Ectodermal cell (in vitro differentiated cells): ENCODE measurements around the gene ANKRD36C.
"Not testable (repeated sequence)": the region's sequence is repeated elsewhere in the genome, so short reads cannot be mapped to it uniquely, and the experiment has no call there.

Source experiments
- H3K27ac ChIP-seq: 2 replicates; pipeline ENCODE4 v1.7.0; 2013; ENCODE audit warnings: mild to moderate bottlenecking, low read depth, low read length; ENCODE audit not compliant: insufficient read depth, poor library complexity, severe bottlenecking
- H3K27me3 ChIP-seq: 2 replicates; pipeline ENCODE4 v1.7.0; 2013; ENCODE audit warnings: mild to moderate bottlenecking, low read length; ENCODE audit not compliant: insufficient read depth, control insufficient read depth, poor library complexity, severe bottlenecking
- H3K36me3 ChIP-seq: one replicate; pipeline ENCODE4 v1.7.0; 2013; ENCODE audit warnings: low read length; ENCODE audit not compliant: control insufficient read depth, insufficient read depth
- H3K4me1 ChIP-seq: one replicate; pipeline ENCODE4 v1.7.0; 2013; ENCODE audit warnings: low read length; ENCODE audit not compliant: control insufficient read depth, insufficient read depth
- H3K4me3 ChIP-seq: 2 replicates; pipeline ENCODE4 v1.7.0; 2013; ENCODE audit warnings: low read depth, low read length, control low read depth; ENCODE audit not compliant: insufficient read depth
- H3K9me3 ChIP-seq: 2 replicates; pipeline ENCODE4 v1.7.0; 2013; ENCODE audit warnings: mild to moderate bottlenecking, low read length, moderate library complexity; ENCODE audit not compliant: control insufficient read depth
- WGBS, 2 experiments: methylation state at CpG; one replicate each; pipeline ENCODE4 v1.1.7; 2013; ENCODE audit warnings: missing lambda C conversion rate in 2 of 2; 5-methylcytosine and 5-hydroxymethylcytosine counted together

Gene ANKRD36C

DNA sequence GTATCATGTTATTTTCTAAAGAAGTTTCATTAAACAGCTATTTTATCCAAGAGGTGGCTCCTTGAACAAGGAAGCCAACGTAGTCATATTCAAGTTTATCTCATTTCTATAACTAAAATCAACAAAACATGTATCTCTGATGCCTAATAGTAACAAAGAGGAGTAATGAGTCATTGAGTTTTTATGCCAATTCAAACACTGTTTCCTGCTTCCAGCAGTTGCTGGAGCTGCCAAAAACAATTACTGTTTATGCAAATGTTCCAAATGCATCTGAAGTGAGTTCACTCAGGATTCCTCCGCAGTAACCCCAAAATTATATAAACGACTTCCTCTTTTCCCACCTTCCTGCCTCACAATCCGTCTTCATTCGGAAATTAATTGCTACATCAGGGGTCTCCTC, 80.2 kb downstream of the ANKRD36C start:
- H3K36me3 ChIP-seq, H3K27ac ChIP-seq, H3K9me3 ChIP-seq, H3K4me1 ChIP-seq, H3K27me3 ChIP-seq, H3K4me3 ChIP-seq: not testable (repeated sequence)
- WGBS, 2 experiments: 80 to 93% methylated on average over 5 of the region's 5 CpGs

- not testable (repeated sequence) for H3K27me3 ChIP-seq, H3K27ac ChIP-seq, H3K4me3 ChIP-seq, H3K4me1 ChIP-seq, H3K36me3 ChIP-seq, H3K9me3 ChIP-seq
- no CpG with 5 or more reads among the region's 2 CpGs for WGBS, 2 experiments
Measured at GRCh38 chr2:95894443-95894842, 97.2 kb downstream of the ANKRD36C start.

GRCh38 chr2:95867929-95868328, 123.7 kb downstream of the ANKRD36C start:
- not testable (repeated sequence) for H3K4me3 ChIP-seq, H3K9me3 ChIP-seq, H3K4me1 ChIP-seq, H3K27ac ChIP-seq, H3K27me3 ChIP-seq, H3K36me3 ChIP-seq
- no CpG with 5 or more reads among the region's 1 CpG for WGBS, 2 experiments

DNA sequence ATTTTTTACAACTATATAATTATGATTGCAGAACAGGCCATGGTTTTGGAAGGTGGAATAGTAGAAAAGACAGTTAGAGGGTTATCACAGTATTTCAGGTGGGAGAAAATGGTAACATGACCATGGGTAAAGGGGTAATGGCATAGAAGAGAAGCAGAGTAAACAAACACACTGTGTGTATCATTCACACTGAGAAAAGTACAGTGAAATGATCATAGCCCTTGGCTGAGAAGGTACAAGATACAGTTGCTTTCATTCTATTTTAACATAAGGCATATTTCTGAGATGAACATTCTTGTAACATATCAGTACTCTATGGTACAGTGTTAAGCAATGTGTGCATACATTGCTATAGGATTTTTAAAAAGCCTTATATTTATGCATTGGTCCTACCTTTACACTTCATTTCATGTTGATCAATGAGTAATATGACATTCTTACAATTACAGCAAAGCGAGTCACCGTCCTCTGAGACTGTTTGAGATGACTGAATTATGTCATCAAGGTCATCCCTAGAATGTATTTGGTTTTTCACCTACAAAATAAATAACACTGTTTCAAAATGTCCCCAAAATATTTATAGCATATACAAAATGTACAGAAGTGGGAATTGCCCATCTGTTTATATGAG, 124.5 kb downstream of the ANKRD36C start:
- H3K4me1 ChIP-seq, H3K4me3 ChIP-seq, H3K27ac ChIP-seq, H3K27me3 ChIP-seq, H3K36me3 ChIP-seq, H3K9me3 ChIP-seq: not testable (repeated sequence)
- no CpG with 5 or more reads among the region's 2 CpGs for WGBS, 2 experiments

DNA sequence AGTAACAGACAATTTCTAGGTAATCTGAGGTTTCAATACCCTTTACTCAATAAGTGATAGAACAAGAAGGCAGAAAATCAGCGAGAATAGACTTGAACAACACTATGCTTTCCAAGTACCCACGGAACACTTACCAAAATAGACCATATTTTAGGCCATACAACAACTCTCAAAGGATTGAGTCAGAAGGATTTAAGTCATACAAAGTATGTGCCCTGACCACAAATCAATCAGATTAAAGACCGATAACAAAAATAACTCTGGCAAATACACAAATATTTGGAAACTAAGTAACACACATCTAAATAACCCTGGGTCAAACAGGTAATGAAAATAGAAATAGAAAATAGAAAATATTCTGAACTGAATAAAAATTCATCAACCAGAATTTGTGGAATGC, 129.5 kb downstream of the ANKRD36C start:
- 89 to 93% methylated on average over 1 to 2 of the region's 3 CpGs for WGBS, 2 experiments
- not testable (repeated sequence) for H3K27ac ChIP-seq, H3K4me1 ChIP-seq, H3K36me3 ChIP-seq, H3K9me3 ChIP-seq, H3K27me3 ChIP-seq, H3K4me3 ChIP-seq

DNA sequence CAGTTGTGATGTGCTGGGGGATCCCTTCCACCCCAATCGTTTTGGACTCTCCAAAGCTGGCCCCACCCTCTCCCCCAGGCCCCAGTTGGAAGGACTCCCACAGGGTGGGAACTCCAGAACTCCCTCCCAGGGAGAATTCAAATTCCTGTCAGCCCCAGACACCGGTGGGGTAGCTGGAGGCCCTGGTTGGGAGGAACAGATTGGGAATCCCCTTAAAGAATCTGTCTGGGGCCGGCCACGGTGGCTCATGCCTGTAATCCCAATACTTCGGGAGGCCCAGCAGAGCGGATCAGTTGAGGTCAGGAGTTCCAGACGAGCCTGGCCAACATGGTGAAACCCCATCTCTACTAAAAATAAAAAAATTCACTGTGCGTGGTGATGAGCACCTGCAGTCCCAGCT, 155.5 kb downstream of the ANKRD36C start:
- no peaks in the 10 kb centered on the region for H3K9me3 ChIP-seq
- H3K4me3 ChIP-seq: no peak overlapping the region
- H3K27ac ChIP-seq: no peak overlapping the region
- H3K27me3 ChIP-seq: no peaks in the 10 kb centered on the region
- H3K4me1 ChIP-seq: no peaks in the 10 kb centered on the region
- H3K36me3 ChIP-seq: no peaks in the 10 kb centered on the region
- 90 to 92% methylated on average over 8 of the region's 8 CpGs for WGBS, 2 experiments

DNA sequence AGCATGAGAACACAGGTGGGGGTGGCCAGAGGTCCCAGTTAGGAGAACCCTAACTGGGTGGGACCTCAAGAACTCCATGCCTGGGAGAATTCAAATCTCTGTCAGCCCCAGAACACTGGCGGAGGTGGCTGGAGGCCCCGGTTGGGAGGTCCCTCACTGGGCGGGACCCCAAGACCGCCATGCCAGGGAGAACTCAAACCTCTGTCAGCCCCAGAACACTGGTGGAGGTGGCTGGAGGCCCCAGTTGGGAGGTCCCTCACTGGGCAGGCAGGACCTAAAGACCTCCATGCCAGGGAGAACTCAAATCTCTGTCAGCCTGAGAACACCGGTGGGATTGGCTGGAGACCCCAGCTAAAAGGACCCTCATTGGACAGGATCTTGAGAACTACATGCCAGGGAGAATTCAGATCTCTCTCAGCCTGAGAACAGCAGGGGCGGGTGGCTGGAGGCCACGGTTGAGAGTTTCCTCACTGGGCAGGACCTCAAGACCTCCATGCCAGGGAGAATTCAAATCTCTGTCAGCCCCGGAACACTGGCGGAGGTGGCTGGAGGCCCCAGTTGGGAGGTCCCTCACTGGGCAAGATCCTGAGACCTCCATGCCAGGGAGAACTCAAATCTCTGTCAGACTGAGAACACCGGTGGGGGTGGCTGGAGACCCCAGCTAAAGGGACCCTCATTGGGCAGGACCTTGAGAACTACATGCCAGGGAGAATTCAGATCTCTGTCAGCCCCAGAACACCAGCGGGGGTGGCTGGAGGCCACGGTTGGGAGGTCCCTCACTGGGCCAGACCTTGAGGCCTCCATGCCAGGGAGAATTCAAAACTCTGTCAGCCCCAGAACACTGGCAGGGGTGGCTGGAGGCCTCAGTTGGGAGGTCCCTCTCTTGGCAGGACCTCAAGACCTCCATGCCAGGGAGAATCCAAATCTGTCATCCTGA, 157.3 kb downstream of the ANKRD36C start:
- not testable (repeated sequence) for H3K4me1 ChIP-seq, H3K9me3 ChIP-seq, H3K4me3 ChIP-seq, H3K27me3 ChIP-seq, H3K27ac ChIP-seq, H3K36me3 ChIP-seq
- 94 to 95% methylated on average over 12 of the region's 12 CpGs for WGBS, 2 experiments

DNA sequence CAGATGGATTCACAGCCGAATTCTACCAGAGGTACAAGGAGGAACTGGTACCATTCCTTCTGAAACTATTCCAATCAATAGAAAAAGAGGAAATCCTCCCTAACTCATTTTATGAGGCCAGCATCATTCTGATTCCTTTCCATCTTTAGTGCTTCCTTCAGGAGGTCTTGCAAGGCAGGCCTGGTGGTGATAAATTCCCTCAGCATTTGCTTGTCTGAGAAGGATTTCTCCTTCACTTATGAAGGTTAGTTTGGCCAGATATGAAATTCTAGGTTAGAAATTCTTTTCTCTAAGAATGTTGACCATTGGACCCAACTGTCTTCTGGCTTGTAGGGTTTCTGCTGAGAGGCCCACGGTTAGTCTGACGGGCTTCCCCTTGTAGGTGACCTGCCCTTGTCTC, 167.4 kb downstream of the ANKRD36C start:
- not testable (repeated sequence) for H3K4me3 ChIP-seq, H3K9me3 ChIP-seq, H3K36me3 ChIP-seq, H3K27me3 ChIP-seq, H3K4me1 ChIP-seq, H3K27ac ChIP-seq
- WGBS, 2 experiments: 91 to 92% methylated on average over 2 of the region's 3 CpGs

DNA sequence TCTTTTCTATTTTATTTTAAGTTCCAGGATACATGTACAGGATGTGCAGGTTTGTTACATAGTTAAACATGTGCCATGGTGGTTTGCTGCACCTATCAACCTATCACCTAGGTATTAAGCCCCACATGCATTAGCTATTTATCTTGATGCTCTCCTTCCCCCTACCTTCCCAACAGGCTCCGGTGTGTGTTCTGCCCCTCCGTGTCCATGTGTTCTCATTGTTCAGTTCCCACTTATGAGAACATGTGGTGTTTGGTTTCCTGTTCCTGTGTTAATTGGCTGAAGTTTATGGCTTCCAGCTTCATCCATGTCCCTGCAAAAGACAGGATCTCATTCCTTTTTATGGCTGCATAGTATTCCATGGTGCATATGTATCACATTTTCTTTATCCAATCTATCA, 174.1 kb downstream of the ANKRD36C start:
- WGBS, 2 experiments: 95 to 97% methylated on average over 2 of the region's 2 CpGs
- not testable (repeated sequence) for H3K27me3 ChIP-seq, H3K36me3 ChIP-seq, H3K9me3 ChIP-seq, H3K27ac ChIP-seq, H3K4me1 ChIP-seq, H3K4me3 ChIP-seq

DNA sequence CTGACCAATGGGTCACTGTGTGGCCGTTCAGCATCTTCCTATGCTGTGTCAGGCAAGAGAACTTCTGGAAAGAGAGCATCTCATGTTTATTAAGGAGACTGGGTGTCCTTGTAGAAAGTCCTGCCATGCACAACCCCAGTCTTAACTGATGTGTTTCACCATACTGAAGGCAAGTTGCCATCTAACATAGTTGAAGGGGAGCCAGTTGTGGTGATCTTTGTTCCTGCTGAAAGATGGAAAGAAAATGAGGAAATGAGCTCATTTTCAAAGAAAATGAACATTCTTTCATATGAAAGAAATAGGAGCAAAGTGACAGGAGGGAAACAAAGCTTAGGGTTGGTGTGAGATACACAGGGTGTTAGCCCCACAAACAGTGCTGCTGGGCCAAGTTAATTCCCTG, 178.3 kb downstream of the ANKRD36C start:
- not testable (repeated sequence) for H3K36me3 ChIP-seq, H3K9me3 ChIP-seq, H3K4me1 ChIP-seq, H3K27ac ChIP-seq, H3K27me3 ChIP-seq, H3K4me3 ChIP-seq
- WGBS, 2 experiments: 100% methylated on average over 1 of the region's 1 CpG
